ENCODE measurements around the gene MID1.

GRCh38 chrX:10401239-10401638 lies 219.1 kb downstream of the MID1 start:
- TF ChIP-seq, protein P1, sequence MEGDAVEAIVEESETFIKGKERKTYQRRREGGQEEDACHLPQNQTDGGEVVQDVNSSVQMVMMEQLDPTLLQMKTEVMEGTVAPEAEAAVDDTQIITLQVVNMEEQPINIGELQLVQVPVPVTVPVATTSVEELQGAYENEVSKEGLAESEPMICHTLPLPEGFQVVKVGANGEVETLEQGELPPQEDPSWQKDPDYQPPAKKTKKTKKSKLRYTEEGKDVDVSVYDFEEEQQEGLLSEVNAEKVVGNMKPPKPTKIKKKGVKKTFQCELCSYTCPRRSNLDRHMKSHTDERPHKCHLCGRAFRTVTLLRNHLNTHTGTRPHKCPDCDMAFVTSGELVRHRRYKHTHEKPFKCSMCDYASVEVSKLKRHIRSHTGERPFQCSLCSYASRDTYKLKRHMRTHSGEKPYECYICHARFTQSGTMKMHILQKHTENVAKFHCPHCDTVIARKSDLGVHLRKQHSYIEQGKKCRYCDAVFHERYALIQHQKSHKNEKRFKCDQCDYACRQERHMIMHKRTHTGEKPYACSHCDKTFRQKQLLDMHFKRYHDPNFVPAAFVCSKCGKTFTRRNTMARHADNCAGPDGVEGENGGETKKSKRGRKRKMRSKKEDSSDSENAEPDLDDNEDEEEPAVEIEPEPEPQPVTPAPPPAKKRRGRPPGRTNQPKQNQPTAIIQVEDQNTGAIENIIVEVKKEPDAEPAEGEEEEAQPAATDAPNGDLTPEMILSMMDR (IDR thresholded peaks at IDR 0.05; ENCODE audit: low read depth, low read length): no peak
- TF ChIP-seq MYC (IDR thresholded peaks at IDR 0.05; ENCODE audit: low read depth, low read length) (no peak), POLR2A (IDR thresholded peaks at IDR 0.05; ENCODE audit: extremely low read depth, insufficient read length) (no peak)

All from NB4 (cell line).